Fibroblast of lung (primary cell): Measurements from ENCODE around the gene HSPB6. TPM values are rescaled to one million over a fixed set of nuclear protein-coding genes. Genes with fewer than 3 reads are reported as not detected.

Source experiments
- DNase-seq, 2 donors: peaks; one replicate each; pipeline versions ENCODE4 v3.0.0 to v3.0.0-alpha.2; 2010; ENCODE audit warnings: low read depth in 2 of 2
- H2AFZ ChIP-seq: 2 replicates; pipeline ENCODE4 v1.5.1; 2012; ENCODE audit warnings: low read length, control low read depth, inconsistent platforms
- H3K27ac ChIP-seq: 2 replicates; pipeline ENCODE4 v1.5.1; 2011; ENCODE audit warnings: low read length, control low read depth; ENCODE audit not compliant: insufficient read depth
- H3K27me3 ChIP-seq: 2 replicates; pipeline ENCODE4 v1.5.1; 2011; ENCODE audit warnings: mild to moderate bottlenecking, low read length; ENCODE audit not compliant: control insufficient read depth, insufficient read depth
- H3K36me3 ChIP-seq: 2 replicates; pipeline ENCODE4 v1.5.1; 2011; ENCODE audit warnings: low read length; ENCODE audit not compliant: control insufficient read depth, insufficient read depth
- H3K4me1 ChIP-seq: 2 replicates; pipeline ENCODE4 v1.5.1; 2011; ENCODE audit warnings: low read length; ENCODE audit not compliant: control insufficient read depth, insufficient read depth; ENCODE audit errors: extremely low read depth
- H3K4me2 ChIP-seq: 2 replicates; pipeline ENCODE4 v1.5.1; 2011; ENCODE audit warnings: low read length, control low read depth; ENCODE audit not compliant: insufficient read depth; ENCODE audit errors: extremely low read depth
- H3K4me3 ChIP-seq, 4 experiments: fragments of 200-600 bp in 1 of 4; sonication (generic) in 1 of 4; replicated peaks in 1 of 4; 2 replicates each; pipeline ENCODE4 v1.5.1; 2011 to 2016; ENCODE audit warnings: low read length in 4 of 4, low read depth in 3 of 4, mild to moderate bottlenecking in 3 of 4, control low read depth in 2 of 4, inconsistent platforms in 1 of 4, mixed read lengths in 1 of 4; ENCODE audit not compliant: insufficient read depth in 1 of 4; ENCODE audit errors: control extremely low read depth in 1 of 4
- H3K79me2 ChIP-seq: 2 replicates; pipeline ENCODE4 v1.5.1; 2012; ENCODE audit warnings: mild to moderate bottlenecking, low read length, inconsistent platforms; ENCODE audit not compliant: control insufficient read depth, insufficient read depth
- H3K9ac ChIP-seq: 2 replicates; pipeline ENCODE4 v1.5.1; 2011; ENCODE audit warnings: mild to moderate bottlenecking, low read length, control low read depth; ENCODE audit not compliant: insufficient read depth
- H3K9me3 ChIP-seq: 2 replicates; pipeline ENCODE4 v1.5.1; 2012; ENCODE audit warnings: low read depth, low read length; ENCODE audit not compliant: control insufficient read depth, insufficient read depth
- H4K20me1 ChIP-seq: 2 replicates; pipeline ENCODE4 v1.5.1; 2011; ENCODE audit warnings: low read length; ENCODE audit not compliant: control insufficient read depth, insufficient read depth; ENCODE audit errors: extremely low read depth
- EZH2 ChIP-seq: IDR thresholded peaks from 2 replicates; pipeline ENCODE4 v1.5.1; 2012; ENCODE audit warnings: low read length, control low read depth, mild to moderate bottlenecking; ENCODE audit errors: missing control alignments
- polyA plus RNA-seq, 2 donors: library from polyadenylated mRNA; depleted of rRNA in 1 of 2; stranded (reverse) in 1 of 2; unstranded in 1 of 2; fragments of >200 nt; gene quantifications; 2 replicates each; pipeline ENCODE4 v1.2.1, GENCODE V29; 2011 to 2012; ENCODE audit warnings: missing spikeins in 1 of 2
- total RNA-seq: library from RNA; depleted of rRNA; stranded (reverse); fragments of >200 nt; gene quantifications from 2 replicates; pipeline ENCODE4 v1.2.1, GENCODE V29; 2014
- TF ChIP-seq, protein P1 (sequence below), 2 donors: IDR thresholded peaks in 1 of 2; conservative IDR thresholded peaks in 1 of 2; 1 replicate in 1 of 2; 2 replicates in 1 of 2; pipeline ENCODE4 v1.5.1; 2011 to 2012; ENCODE audit warnings: low read length in 2 of 2, control low read depth in 1 of 2, inconsistent platforms in 1 of 2, low read depth in 1 of 2, mild to moderate bottlenecking in 1 of 2

Gene HSPB6
- total and polyA plus RNA-seq, 2 donors (not counting 1 experiment from before 2014, with no cell fraction given), result 53.1 to 54.3 TPM

DNA sequence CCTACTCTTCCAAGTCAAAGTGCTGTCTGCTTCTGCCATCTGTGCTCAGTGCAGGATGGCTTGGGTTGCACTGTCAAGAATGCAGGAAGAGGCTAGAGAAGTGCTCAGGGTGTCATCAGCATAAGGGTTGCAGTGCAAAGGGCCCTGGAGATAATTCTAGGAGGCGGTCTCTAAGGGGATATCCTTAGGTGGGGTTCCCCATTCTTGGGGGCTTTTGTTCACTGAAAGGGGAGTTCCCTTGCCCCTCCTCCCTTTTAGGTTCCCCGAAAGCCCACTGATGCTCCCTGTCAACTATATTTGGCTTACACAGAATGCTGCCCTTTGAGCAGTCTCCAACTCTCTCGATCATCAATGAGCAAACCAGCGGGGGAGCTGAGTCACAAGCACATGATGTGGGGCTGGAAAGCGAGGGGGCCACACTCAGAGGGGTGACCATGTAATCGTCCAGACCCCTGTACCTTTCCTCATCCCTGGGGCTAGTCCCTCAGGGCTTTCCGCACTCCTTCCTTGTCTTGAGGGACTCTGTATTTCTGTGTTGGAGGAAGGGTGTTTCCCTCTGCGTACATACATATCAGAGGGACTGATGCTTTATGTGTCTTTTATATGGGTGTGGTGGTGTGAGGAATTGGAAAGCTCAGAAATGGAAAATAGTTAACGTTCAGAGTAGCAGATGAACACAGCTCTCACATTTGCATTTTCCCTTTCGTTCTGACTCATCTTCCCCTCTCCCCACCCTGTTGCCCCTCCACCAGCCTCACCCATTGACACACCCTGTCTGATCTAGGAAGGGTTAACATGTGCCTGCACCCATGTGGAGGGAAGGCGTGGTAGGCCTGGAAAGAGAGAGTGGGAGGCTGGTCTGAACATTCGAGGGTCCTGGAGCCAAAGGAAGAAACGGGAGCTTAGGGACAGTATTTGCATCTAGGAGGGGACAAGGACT, 45.8 kb downstream of the HSPB6 start:
- Histone ChIP-seq H3K4me2 (no peak overlapping the region), H3K27me3 (peaks cover 2% of the 10 kb centered on the region), H3K79me2 (no peaks in the 10 kb centered on the region), H4K20me1 (no peaks in the 10 kb centered on the region), H2AFZ (no peak overlapping the region), H3K36me3 (no peaks in the 10 kb centered on the region), H3K27ac (no peak overlapping the region), H3K4me3 (no peak overlapping the region), H3K9ac (no peak overlapping the region), H3K4me1 (peaks cover 1% of the 10 kb centered on the region), H3K9me3 (no peaks in the 10 kb centered on the region)
- no peak for TF ChIP-seq EZH2
- TF ChIP-seq, protein P1, sequence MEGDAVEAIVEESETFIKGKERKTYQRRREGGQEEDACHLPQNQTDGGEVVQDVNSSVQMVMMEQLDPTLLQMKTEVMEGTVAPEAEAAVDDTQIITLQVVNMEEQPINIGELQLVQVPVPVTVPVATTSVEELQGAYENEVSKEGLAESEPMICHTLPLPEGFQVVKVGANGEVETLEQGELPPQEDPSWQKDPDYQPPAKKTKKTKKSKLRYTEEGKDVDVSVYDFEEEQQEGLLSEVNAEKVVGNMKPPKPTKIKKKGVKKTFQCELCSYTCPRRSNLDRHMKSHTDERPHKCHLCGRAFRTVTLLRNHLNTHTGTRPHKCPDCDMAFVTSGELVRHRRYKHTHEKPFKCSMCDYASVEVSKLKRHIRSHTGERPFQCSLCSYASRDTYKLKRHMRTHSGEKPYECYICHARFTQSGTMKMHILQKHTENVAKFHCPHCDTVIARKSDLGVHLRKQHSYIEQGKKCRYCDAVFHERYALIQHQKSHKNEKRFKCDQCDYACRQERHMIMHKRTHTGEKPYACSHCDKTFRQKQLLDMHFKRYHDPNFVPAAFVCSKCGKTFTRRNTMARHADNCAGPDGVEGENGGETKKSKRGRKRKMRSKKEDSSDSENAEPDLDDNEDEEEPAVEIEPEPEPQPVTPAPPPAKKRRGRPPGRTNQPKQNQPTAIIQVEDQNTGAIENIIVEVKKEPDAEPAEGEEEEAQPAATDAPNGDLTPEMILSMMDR (conservative IDR thresholded peaks at IDR 0.05 in 1 of 2, IDR thresholded peaks at IDR 0.05 in 1 of 2; ENCODE audit: low read depth in 1 of 2, low read length in 2 of 2), result no peak
- DNase-seq, result no peak

- Histone ChIP-seq H4K20me1 (no peaks in the 10 kb centered on the region), H3K9me3 (no peaks in the 10 kb centered on the region), H3K9ac (no peak overlapping the region), H3K4me1 (no peaks in the 10 kb centered on the region), H3K27me3 (peaks cover 2% of the 10 kb centered on the region), H3K36me3 (no peaks in the 10 kb centered on the region), H3K27ac (no peak overlapping the region), H3K4me3 (no peak overlapping the region), H3K79me2 (no peaks in the 10 kb centered on the region), H3K4me2 (no peak overlapping the region), H2AFZ (no peak overlapping the region)
- no peak for DNase-seq
- no peak for TF ChIP-seq EZH2
- TF ChIP-seq, protein P1 (conservative IDR thresholded peaks at IDR 0.05 in 1 of 2, IDR thresholded peaks at IDR 0.05 in 1 of 2; ENCODE audit: low read depth in 1 of 2, low read length in 2 of 2), result no peak
Observed at GRCh38 chr19:35708391-35708790, 48.4 kb downstream of the HSPB6 start.

Other genes starting within 250 kb of the HSPB6 start
- 14.2 and 29.3 TPM in 2 replicates for gene DMKN, start 243.4 kb downstream of the HSPB6 start, total RNA-seq
- 2.1 and 2.8 TPM in 2 replicates for gene DMKN, start 243.4 kb downstream of the HSPB6 start, polyA plus RNA-seq
- 4.1 and 9.0 TPM in 2 replicates for gene SBSN, start 228.7 kb downstream of the HSPB6 start, total RNA-seq
- gene SBSN, start 228.7 kb downstream of the HSPB6 start, polyA plus RNA-seq, result 1.6 TPM in 2 replicates
- gene GAPDHS, start 223.6 kb downstream of the HSPB6 start, total RNA-seq, result not detected in 2 replicates
- not detected in 2 replicates for gene GAPDHS, start 223.6 kb downstream of the HSPB6 start, polyA plus RNA-seq
- 79.6 and 95.3 TPM in 2 replicates for gene TMEM147, start 211.4 kb downstream of the HSPB6 start, total RNA-seq
- 72.4 and 76.2 TPM in 2 replicates for gene TMEM147, start 211.4 kb downstream of the HSPB6 start, polyA plus RNA-seq
- not detected in 2 replicates for gene ATP4A, start 193.4 kb downstream of the HSPB6 start, total RNA-seq
- gene ATP4A, start 193.4 kb downstream of the HSPB6 start, polyA plus RNA-seq, result not detected in 2 replicates
- gene PMIS2, start 170.9 kb downstream of the HSPB6 start, total RNA-seq, result not detected in 2 replicates
- not detected in 2 replicates for gene PMIS2, start 170.9 kb downstream of the HSPB6 start, polyA plus RNA-seq
- gene HAUS5, start 144.3 kb downstream of the HSPB6 start, total RNA-seq, result 3.9 and 4.0 TPM in 2 replicates
- gene HAUS5, start 144.3 kb downstream of the HSPB6 start, polyA plus RNA-seq, result 2.5 and 4.7 TPM in 2 replicates
- 29.9 and 32.1 TPM in 2 replicates for gene RBM42, start 128.0 kb downstream of the HSPB6 start, total RNA-seq
- gene RBM42, start 128.0 kb downstream of the HSPB6 start, polyA plus RNA-seq, result 32.9 and 43.0 TPM in 2 replicates
- gene ETV2, start 115.3 kb downstream of the HSPB6 start, total RNA-seq, result 0.50 and 0.51 TPM in 2 replicates
- 0.12 and 0.18 TPM in 2 replicates for gene ETV2, start 115.3 kb downstream of the HSPB6 start, polyA plus RNA-seq
- gene COX6B1, start 108.7 kb downstream of the HSPB6 start, total RNA-seq, result 194 and 279 TPM in 2 replicates
- gene COX6B1, start 108.7 kb downstream of the HSPB6 start, polyA plus RNA-seq, result 382 and 499 TPM in 2 replicates
- gene UPK1A, start 90.5 kb downstream of the HSPB6 start, total RNA-seq, result not detected in 2 replicates
- 0.06 and 0.27 TPM in 2 replicates for gene UPK1A, start 90.5 kb downstream of the HSPB6 start, polyA plus RNA-seq
- not detected in 2 replicates for gene ZBTB32, start 52.5 kb downstream of the HSPB6 start, total RNA-seq
- not detected in 2 replicates for gene ZBTB32, start 52.5 kb downstream of the HSPB6 start, polyA plus RNA-seq
- gene KMT2B, start 39.0 kb downstream of the HSPB6 start, total RNA-seq, result 3.9 and 5.4 TPM in 2 replicates
- gene KMT2B, start 39.0 kb downstream of the HSPB6 start, polyA plus RNA-seq, result 7.4 and 12.5 TPM in 2 replicates
- gene IGFLR1, start 14.6 kb downstream of the HSPB6 start, total RNA-seq, result 0.17 and 0.51 TPM in 2 replicates
- 0.75 and 2.1 TPM in 2 replicates for gene IGFLR1, start 14.6 kb downstream of the HSPB6 start, polyA plus RNA-seq
- gene U2AF1L4, start 11.6 kb downstream of the HSPB6 start, total RNA-seq, result 5.9 and 9.1 TPM in 2 replicates
- gene U2AF1L4, start 11.6 kb downstream of the HSPB6 start, polyA plus RNA-seq, result 11.9 and 13.8 TPM in 2 replicates
- gene PSENEN, start 11.4 kb downstream of the HSPB6 start, total RNA-seq, result 15.7 and 16.0 TPM in 2 replicates
- 31.4 and 35.5 TPM in 2 replicates for gene PSENEN, start 11.4 kb downstream of the HSPB6 start, polyA plus RNA-seq
- 6.4 and 10.0 TPM in 2 replicates for gene LIN37, start 8.5 kb downstream of the HSPB6 start, total RNA-seq
- gene LIN37, start 8.5 kb downstream of the HSPB6 start, polyA plus RNA-seq, result 8.5 and 10.3 TPM in 2 replicates
- 2.6 and 3.8 TPM in 2 replicates for gene PROSER3, start 1.1 kb upstream of the HSPB6 start, total RNA-seq
- gene PROSER3, start 1.1 kb upstream of the HSPB6 start, polyA plus RNA-seq, result 8.1 and 12.9 TPM in 2 replicates
- 2.1 and 2.3 TPM in 2 replicates for gene ARHGAP33, start 18.5 kb upstream of the HSPB6 start, total RNA-seq
- 0.58 and 1.7 TPM in 2 replicates for gene ARHGAP33, start 18.5 kb upstream of the HSPB6 start, polyA plus RNA-seq
- not detected in 2 replicates for gene PRODH2, start 55.8 kb upstream of the HSPB6 start, total RNA-seq
- not detected in 2 replicates for gene PRODH2, start 55.8 kb upstream of the HSPB6 start, polyA plus RNA-seq
- gene NPHS1, start 95.5 kb upstream of the HSPB6 start, total RNA-seq, result not detected in 2 replicates
- not detected in 2 replicates for gene NPHS1, start 95.5 kb upstream of the HSPB6 start, polyA plus RNA-seq
- under 0.01 TPM in 1 of 2 replicates, not detected in the other for gene KIRREL2, start 99.9 kb upstream of the HSPB6 start, total RNA-seq
- not detected in 2 replicates for gene KIRREL2, start 99.9 kb upstream of the HSPB6 start, polyA plus RNA-seq
- gene APLP1, start 111.5 kb upstream of the HSPB6 start, total RNA-seq, result 0.99 and 2.6 TPM in 2 replicates
- 3.7 and 4.1 TPM in 2 replicates for gene APLP1, start 111.5 kb upstream of the HSPB6 start, polyA plus RNA-seq
- 2.3 and 2.6 TPM in 2 replicates for gene NFKBID, start 143.5 kb upstream of the HSPB6 start, total RNA-seq
- 1.2 and 2.4 TPM in 2 replicates for gene NFKBID, start 143.5 kb upstream of the HSPB6 start, polyA plus RNA-seq
- gene HCST, start 145.5 kb upstream of the HSPB6 start, total RNA-seq, result 1.0 and 2.0 TPM in 2 replicates
- gene HCST, start 145.5 kb upstream of the HSPB6 start, polyA plus RNA-seq, result 0.14 and 0.16 TPM in 2 replicates
- 0.26 TPM in 1 of 2 replicates, not detected in the other for gene TYROBP, start 151.3 kb upstream of the HSPB6 start, total RNA-seq
- gene TYROBP, start 151.3 kb upstream of the HSPB6 start, polyA plus RNA-seq, result not detected in 2 replicates
- 2.6 and 3.1 TPM in 2 replicates for gene LRFN3, start 179.3 kb upstream of the HSPB6 start, total RNA-seq
- gene LRFN3, start 179.3 kb upstream of the HSPB6 start, polyA plus RNA-seq, result 2.2 and 2.6 TPM in 2 replicates
- gene SDHAF1, start 238.2 kb upstream of the HSPB6 start, total RNA-seq, result 7.8 and 11.8 TPM in 2 replicates
- gene SDHAF1, start 238.2 kb upstream of the HSPB6 start, polyA plus RNA-seq, result 5.6 and 6.4 TPM in 2 replicates